Measurements from ENCODE around the gene SYTL3. TPM values are rescaled to one million over a fixed set of nuclear protein-coding genes. Genes with fewer than 3 reads are reported as not detected.

The SYTL3 gene
- total RNA-seq, 4 donors from 2014 or later: 1.8 to 5.7 (median 2.9) TPM

DNA sequence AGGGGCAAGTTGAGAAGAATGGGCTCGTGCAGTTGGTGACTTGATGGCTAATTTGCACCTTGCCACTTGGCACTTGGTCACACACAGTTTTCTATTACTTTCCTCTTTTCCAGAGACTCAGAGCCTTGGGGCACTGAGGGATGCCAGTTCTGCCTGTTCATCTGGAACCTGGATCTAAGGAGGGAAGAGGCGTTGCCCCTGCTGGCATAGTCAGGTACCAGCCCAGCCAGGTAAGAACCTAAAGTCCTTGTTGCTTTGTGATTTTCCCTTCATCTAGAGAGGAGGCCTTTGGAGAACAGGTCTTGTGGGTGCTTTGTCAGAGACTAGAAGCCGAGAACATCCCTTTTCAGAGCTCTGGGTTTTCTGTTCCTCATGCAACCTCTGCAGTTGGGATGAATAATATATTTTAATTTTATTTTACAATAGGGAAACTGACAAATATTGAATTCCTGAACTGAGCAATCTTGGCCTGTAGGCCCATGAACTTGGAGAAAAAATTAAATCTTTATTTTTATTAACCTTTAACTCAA is 11.4 kb downstream of the SYTL3 start:
- no peak overlapping the region for H3K4me3 ChIP-seq (ENCODE audit: low read depth, poor library complexity, severe bottlenecking)
- intact Hi-C loops (cut with DNase I; ENCODE audit: low total_unique reads): no loop called here
- WGBS, 2 donors: 47 to 55% methylated on average over 3 of the region's 3 CpGs
- DNase-seq (ENCODE audit: low spot score in 2 of 2): no peak
- TF ChIP-seq, protein P1, sequence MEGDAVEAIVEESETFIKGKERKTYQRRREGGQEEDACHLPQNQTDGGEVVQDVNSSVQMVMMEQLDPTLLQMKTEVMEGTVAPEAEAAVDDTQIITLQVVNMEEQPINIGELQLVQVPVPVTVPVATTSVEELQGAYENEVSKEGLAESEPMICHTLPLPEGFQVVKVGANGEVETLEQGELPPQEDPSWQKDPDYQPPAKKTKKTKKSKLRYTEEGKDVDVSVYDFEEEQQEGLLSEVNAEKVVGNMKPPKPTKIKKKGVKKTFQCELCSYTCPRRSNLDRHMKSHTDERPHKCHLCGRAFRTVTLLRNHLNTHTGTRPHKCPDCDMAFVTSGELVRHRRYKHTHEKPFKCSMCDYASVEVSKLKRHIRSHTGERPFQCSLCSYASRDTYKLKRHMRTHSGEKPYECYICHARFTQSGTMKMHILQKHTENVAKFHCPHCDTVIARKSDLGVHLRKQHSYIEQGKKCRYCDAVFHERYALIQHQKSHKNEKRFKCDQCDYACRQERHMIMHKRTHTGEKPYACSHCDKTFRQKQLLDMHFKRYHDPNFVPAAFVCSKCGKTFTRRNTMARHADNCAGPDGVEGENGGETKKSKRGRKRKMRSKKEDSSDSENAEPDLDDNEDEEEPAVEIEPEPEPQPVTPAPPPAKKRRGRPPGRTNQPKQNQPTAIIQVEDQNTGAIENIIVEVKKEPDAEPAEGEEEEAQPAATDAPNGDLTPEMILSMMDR (IDR thresholded peaks at IDR 0.05): no peak
- TF ChIP-seq POLR2A (IDR thresholded peaks at IDR 0.05): no peak

DNA sequence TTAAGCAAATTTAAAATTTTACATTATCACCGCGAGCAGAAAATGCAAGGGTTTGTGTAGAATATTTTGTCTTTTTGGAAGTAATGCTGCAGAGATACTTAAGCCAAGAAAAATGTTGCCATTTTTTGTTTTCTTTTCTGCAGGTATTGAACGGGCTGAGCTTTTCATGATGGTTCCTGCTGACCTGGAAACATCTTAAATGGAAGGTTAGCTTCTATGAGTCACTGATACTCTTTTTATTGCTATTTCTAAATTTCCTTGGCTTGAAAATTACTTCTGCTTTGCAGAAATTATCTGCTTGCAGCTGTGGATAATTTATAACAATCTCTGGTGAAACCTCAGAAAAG is 12.7 kb downstream of the SYTL3 start:
- intact Hi-C loops (cut with DNase I; ENCODE audit: low total_unique reads): no loop called here
- H3K4me3 ChIP-seq (ENCODE audit: low read depth, poor library complexity, severe bottlenecking): no peak overlapping the region
- TF ChIP-seq, protein P1 (IDR thresholded peaks at IDR 0.05): no peak
- WGBS, 2 donors: 50 to 59% methylated on average over 3 of the region's 3 CpGs
- no peak for DNase-seq (ENCODE audit: low spot score in 2 of 2)

DNA sequence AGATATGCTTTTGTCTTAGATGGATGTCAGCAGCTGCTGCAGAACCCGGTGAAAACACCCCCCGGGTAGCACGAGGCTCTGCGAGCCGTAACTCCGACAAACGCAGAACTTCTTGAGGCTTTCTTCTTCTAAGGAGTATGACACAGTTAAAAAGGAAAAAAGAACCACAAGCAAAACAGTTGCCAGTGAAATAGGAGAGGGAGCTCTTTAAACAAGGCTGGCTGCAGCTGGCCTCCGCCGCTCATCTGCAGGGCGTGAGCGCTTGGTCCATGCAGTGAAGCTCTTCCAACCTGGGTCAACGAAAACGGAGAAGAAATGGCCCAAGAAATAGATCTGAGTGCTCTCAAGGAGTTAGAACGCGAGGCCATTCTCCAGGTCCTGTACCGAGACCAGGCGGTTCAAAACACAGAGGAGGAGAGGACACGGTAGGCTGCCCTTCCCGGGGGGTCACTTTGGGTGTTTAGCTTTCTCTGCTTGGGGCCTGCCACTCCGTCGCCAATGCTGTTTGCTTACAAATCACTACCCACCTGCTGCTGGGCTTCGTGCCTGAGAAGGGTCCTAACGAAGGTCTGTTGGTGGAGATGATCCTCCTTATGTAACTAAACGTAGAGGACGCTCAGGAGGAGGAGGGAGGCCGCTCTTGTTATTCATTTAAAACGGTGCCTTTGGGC is 13.2 kb downstream of the SYTL3 start:
- TF ChIP-seq, protein P1 (IDR thresholded peaks at IDR 0.05): no peak
- TF ChIP-seq POLR2A (IDR thresholded peaks at IDR 0.05): no peak
- no peak for DNase-seq (ENCODE audit: low spot score in 2 of 2)
- no peak overlapping the region for H3K4me3 ChIP-seq (ENCODE audit: low read depth, poor library complexity, severe bottlenecking)
- WGBS, 2 donors: 34 to 37% methylated on average over 27 of the region's 27 CpGs
- intact Hi-C loops (cut with DNase I; ENCODE audit: low total_unique reads): no loop called here

DNA sequence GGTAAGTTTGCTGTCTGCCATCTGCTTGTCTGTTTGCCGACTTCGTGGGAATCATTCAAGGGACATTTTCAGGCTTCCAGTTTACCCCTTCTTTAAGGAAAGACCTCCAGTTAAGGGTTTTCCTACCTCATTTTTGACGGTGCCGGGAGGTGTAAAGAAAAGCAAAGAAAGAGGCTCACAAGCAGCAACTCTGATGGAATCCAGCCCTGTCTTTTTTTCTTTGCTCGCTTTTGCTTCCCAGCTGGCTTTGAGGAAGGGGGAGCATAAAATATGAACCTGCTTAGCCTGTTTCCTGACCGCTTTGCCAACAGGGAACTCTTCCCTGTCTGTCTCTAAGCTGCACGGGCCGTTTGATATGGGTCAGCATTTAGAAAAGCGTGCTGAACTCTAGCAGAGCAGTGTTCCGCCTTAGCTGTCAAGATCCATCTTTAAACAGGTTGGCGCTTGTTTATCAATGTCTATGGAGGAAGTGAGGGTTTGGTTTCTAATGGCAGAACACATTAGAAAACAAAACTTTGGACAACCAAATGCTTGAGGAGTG is 13.8 kb downstream of the SYTL3 start:
- WGBS, 2 donors: 31 to 34% methylated on average over 11 of the region's 11 CpGs
- DNase-seq (ENCODE audit: low spot score in 2 of 2): no peak
- no peak overlapping the region for H3K4me3 ChIP-seq (ENCODE audit: low read depth, poor library complexity, severe bottlenecking)
- TF ChIP-seq, protein P1 (IDR thresholded peaks at IDR 0.05): no peak
- TF ChIP-seq POLR2A (IDR thresholded peaks at IDR 0.05): no peak
- intact Hi-C loops (cut with DNase I; ENCODE audit: low total_unique reads): no loop called here

DNA sequence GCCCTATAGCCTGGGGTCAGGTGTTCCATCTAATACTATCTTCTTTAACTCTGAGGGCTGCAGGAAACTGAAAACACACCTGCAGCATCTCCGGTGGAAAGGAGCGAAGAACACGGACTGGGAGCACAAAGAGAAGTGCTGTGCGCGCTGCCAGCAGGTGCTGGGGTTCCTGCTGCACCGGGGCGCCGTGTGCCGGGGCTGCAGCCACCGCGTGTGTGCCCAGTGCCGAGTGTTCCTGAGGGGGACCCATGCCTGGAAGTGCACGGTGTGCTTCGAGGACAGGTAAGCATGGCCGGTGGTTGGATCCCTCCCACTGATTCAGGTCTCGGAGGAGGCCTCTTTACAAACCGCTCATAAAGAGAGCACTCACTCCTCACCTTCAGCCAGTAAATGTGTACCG is 15.5 kb downstream of the SYTL3 start:
- TF ChIP-seq POLR2A (IDR thresholded peaks at IDR 0.05): no peak
- TF ChIP-seq, protein P1 (IDR thresholded peaks at IDR 0.05): no peak
- intact Hi-C loops (cut with DNase I; ENCODE audit: low total_unique reads): no loop called here
- WGBS, 2 donors: 88 to 93% methylated on average over 18 of the region's 18 CpGs
- DNase-seq (ENCODE audit: low spot score in 2 of 2): peak in 1 of 2 donors; percentile 49
- H3K4me3 ChIP-seq (ENCODE audit: low read depth, poor library complexity, severe bottlenecking): no peak overlapping the region

All from lower leg skin (tissue), 4 donors.